HG03558 (cell line): ENCODE data around the gene C13orf46.
"Not testable (repeated sequence)": the region's sequence is repeated elsewhere in the genome, so short reads cannot be mapped to it uniquely, and the experiment has no call there.

Source experiments
- ATAC-seq: cut with Tn5 transposase; IDR thresholded peaks from one replicate; pipeline ENCODE4 v1.9.1; 2021; ENCODE audit warnings: moderate number of reproducible peaks; ENCODE audit not compliant: unreplicated experiment; ENCODE audit errors: extremely low read depth

The C13orf46 gene

GRCh38 chr13:113914333-113915011, 59.4 kb downstream of the C13orf46 start:
- no peak for ATAC-seq

- ATAC-seq, result not testable (repeated sequence)
These were observed 60.0 kb downstream of the C13orf46 start for GRCh38 chr13:113913838-113914237.

GRCh38 chr13:113913408-113913807, 60.5 kb downstream of the C13orf46 start:
- ATAC-seq, result not testable (repeated sequence)

GRCh38 chr13:113912596-113912995, 61.3 kb downstream of the C13orf46 start:
- ATAC-seq, result no peak

- no peak for ATAC-seq
These were observed 66.0 kb downstream of the C13orf46 start for GRCh38 chr13:113907635-113908617.

GRCh38 chr13:113906571-113906970, 67.3 kb downstream of the C13orf46 start:
- no peak for ATAC-seq

- ATAC-seq, result no peak
These were observed 67.9 kb downstream of the C13orf46 start for GRCh38 chr13:113905942-113906341.

GRCh38 chr13:113905018-113905417, 68.9 kb downstream of the C13orf46 start:
- ATAC-seq, result no peak

- ATAC-seq, result no peak
These were observed 69.5 kb downstream of the C13orf46 start for GRCh38 chr13:113904411-113904810.

GRCh38 chr13:113903912-113904311, 70.0 kb downstream of the C13orf46 start:
- no peak for ATAC-seq
